SU-DHL-6 (cell line): ENCODE results near the gene ELP1.

Source experiments
- H2AFZ ChIP-seq: fragments of 200-600 bp; sonication (generic); 2 replicates; pipeline ENCODE4 v1.6.1; 2014; ENCODE audit warnings: low read depth, mild to moderate bottlenecking, moderate library complexity, mixed read lengths, antibody characterized with exemption, low read length; ENCODE audit not compliant: severe bottlenecking
- H3F3A ChIP-seq: fragments of 200-600 bp; shearing (Covaris generic); 2 replicates; pipeline ENCODE4 v1.6.0; 2016; ENCODE audit warnings: antibody characterized with exemption, mild to moderate bottlenecking; ENCODE audit not compliant: insufficient read depth
- H3K27ac ChIP-seq: fragments of 200-600 bp; sonication (generic); 2 replicates; pipeline ENCODE4 v1.5.1; 2016; ENCODE audit warnings: low read depth, mild to moderate bottlenecking, low read length, moderate library complexity, mixed read lengths
- H3K27me3 ChIP-seq: fragments of 200-600 bp; sonication (generic), shearing (Covaris generic); 2 replicates; pipeline ENCODE4 v1.6.0; 2014; ENCODE audit warnings: mild to moderate bottlenecking, low read length
- H3K36me3 ChIP-seq: fragments of 200-600 bp; sonication (generic); 2 replicates; pipeline ENCODE4 v1.6.1; 2014; ENCODE audit warnings: mild to moderate bottlenecking, low read length, mixed read lengths
- H3K4me2 ChIP-seq: fragments of 300-600, 200-600 bp; shearing (Covaris generic), sonication (generic); 2 replicates; pipeline ENCODE4 v1.6.0; 2014; ENCODE audit warnings: low read length, low read depth, mild to moderate bottlenecking; ENCODE audit not compliant: poor library complexity, severe bottlenecking
- H3K4me3 ChIP-seq: fragments of 200-600 bp; sonication (generic); 2 replicates; pipeline ENCODE4 v1.5.1; 2014; ENCODE audit warnings: antibody characterized with exemption, low read length, mild to moderate bottlenecking, mixed read lengths; ENCODE audit not compliant: insufficient read depth, poor library complexity, severe bottlenecking
- H3K79me2 ChIP-seq: fragments of 200-600 bp; sonication (generic); 2 replicates; pipeline ENCODE4 v1.6.1; 2014; ENCODE audit warnings: mild to moderate bottlenecking, low read length, moderate library complexity; ENCODE audit not compliant: insufficient read depth
- H3K9ac ChIP-seq: fragments of 200-600 bp; sonication (generic); 2 replicates; pipeline ENCODE4 v1.7.0; 2014; ENCODE audit warnings: mild to moderate bottlenecking, low read length
- H3K9me2 ChIP-seq: fragments of 200-600 bp; sonication (generic); replicated peaks from 2 replicates; pipeline ENCODE4 v1.6.1; 2014; ENCODE audit warnings: low read length; ENCODE audit not compliant: insufficient read depth
- H3K9me3 ChIP-seq: fragments of 200-600 bp; sonication (generic); 2 replicates; pipeline ENCODE4 v1.6.1; 2014; ENCODE audit warnings: low read length, mixed read lengths; ENCODE audit not compliant: insufficient read depth
- H4K20me1 ChIP-seq: fragments of 200-600 bp; sonication (generic); 2 replicates; pipeline ENCODE4 v1.6.1; 2014; ENCODE audit warnings: low read depth, mild to moderate bottlenecking, antibody characterized with exemption, low read length, moderate library complexity, mixed read lengths
- EZH2phosphoT487 ChIP-seq: fragments of 200-600 bp; sonication (generic), shearing (Covaris generic); conservative IDR thresholded peaks from 2 replicates; pipeline ENCODE4 v1.6.1; 2018; ENCODE audit warnings: mild to moderate bottlenecking, antibody characterized with exemption, low read length, moderate library complexity, mixed read lengths
- TF ChIP-seq, protein P1 (sequence below): fragments of 200-600 bp; sonication (generic); IDR thresholded peaks from one replicate; pipeline ENCODE4 v1.5.1; 2017; ENCODE audit warnings: antibody characterized with exemption, mild to moderate bottlenecking, low read length, moderate library complexity; ENCODE audit not compliant: insufficient read depth, poor library complexity, severe bottlenecking

Gene ELP1

DNA sequence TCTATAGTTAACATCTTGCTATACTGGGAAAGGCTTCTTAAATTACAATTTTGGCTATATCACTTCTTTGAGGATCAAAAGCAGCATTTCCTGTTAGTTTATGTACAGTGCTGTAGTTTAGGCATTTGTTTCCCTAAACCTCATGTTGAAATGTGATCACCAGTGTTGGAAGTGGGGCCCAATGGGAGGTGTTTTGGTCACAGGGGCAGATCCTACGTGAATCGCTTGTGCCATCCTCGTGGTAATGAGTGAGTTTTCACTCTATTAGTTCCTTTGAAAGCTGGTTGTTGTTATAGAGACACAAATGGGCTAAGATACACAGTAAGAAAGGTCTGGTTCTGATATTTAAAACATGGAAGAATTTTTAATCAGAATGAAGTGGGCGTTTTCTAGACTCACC, 66.1 kb downstream of the ELP1 start:
- TF ChIP-seq, protein P1, sequence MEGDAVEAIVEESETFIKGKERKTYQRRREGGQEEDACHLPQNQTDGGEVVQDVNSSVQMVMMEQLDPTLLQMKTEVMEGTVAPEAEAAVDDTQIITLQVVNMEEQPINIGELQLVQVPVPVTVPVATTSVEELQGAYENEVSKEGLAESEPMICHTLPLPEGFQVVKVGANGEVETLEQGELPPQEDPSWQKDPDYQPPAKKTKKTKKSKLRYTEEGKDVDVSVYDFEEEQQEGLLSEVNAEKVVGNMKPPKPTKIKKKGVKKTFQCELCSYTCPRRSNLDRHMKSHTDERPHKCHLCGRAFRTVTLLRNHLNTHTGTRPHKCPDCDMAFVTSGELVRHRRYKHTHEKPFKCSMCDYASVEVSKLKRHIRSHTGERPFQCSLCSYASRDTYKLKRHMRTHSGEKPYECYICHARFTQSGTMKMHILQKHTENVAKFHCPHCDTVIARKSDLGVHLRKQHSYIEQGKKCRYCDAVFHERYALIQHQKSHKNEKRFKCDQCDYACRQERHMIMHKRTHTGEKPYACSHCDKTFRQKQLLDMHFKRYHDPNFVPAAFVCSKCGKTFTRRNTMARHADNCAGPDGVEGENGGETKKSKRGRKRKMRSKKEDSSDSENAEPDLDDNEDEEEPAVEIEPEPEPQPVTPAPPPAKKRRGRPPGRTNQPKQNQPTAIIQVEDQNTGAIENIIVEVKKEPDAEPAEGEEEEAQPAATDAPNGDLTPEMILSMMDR, result no peak
- no peak for TF ChIP-seq EZH2phosphoT487
- Histone ChIP-seq H3K9ac (no peak overlapping the region), H3F3A (no peaks in the 10 kb centered on the region), H3K27me3 (no peaks in the 10 kb centered on the region), H3K9me2 (no peaks in the 10 kb centered on the region), H3K79me2 (no peaks in the 10 kb centered on the region), H2AFZ (no peak overlapping the region), H3K4me3 (no peak overlapping the region), H3K9me3 (no peaks in the 10 kb centered on the region), H3K4me2 (no peak overlapping the region), H4K20me1 (no peaks in the 10 kb centered on the region), H3K27ac (no peak overlapping the region), H3K36me3 (no peaks in the 10 kb centered on the region; the same call in none of the 2 replicates)

DNA sequence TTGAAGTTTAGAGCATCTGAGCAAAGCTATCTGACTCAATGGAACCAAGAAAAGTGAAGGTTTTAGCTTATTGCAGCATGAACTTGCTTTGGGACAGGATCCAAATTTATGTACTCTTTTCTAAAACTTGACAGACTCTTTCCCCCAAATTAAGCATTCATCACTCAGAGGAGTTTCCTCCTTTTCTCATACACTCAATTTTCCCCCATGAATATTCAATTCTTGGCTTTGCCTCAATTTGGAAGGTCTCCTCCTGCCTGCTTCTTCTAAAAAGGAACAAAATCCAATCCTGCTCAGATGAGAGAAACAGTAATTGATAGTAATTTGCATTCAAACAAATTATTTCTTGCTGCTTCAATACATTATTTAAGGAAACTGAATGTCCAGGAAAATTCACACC, 66.8 kb downstream of the ELP1 start:
- H3K9me3 ChIP-seq, result no peaks in the 10 kb centered on the region
- H3F3A ChIP-seq, result no peaks in the 10 kb centered on the region
- H4K20me1 ChIP-seq, result no peaks in the 10 kb centered on the region
- H3K9ac ChIP-seq, result no peak overlapping the region
- no peak overlapping the region for H3K4me2 ChIP-seq
- TF ChIP-seq, protein P1, result no peak
- TF ChIP-seq EZH2phosphoT487, result no peak
- no peak overlapping the region for H2AFZ ChIP-seq
- H3K27ac ChIP-seq, result no peak overlapping the region
- H3K9me2 ChIP-seq, result no peaks in the 10 kb centered on the region
- no peaks in the 10 kb centered on the region; the same call in 1 of the 2 replicates for H3K36me3 ChIP-seq
- H3K27me3 ChIP-seq, result no peaks in the 10 kb centered on the region
- no peak overlapping the region for H3K4me3 ChIP-seq
- H3K79me2 ChIP-seq, result no peaks in the 10 kb centered on the region

DNA sequence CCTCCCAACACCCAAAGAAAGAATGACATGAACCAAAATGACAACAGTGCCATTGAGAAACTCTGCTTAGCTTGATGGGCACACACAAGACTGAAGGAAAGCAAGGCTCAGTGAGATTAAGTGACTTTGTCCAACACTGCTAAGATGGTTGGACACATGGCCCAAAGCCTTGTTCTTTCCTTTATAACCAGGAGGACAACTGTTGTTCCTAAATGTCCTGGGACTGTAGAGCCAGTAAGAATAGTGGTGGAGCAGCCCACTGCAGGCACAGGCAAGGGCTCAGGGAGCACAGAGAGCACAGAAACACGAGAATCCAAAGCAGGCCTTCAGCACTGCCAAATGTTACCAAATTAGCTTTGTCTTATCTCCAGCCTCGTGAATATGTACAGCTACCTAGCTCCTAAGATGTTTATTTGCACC, 67.9 kb downstream of the ELP1 start:
- Histone ChIP-seq H3K4me2 (no peak overlapping the region), H4K20me1 (no peaks in the 10 kb centered on the region), H3K4me3 (no peak overlapping the region), H3K27me3 (no peaks in the 10 kb centered on the region), H3F3A (no peaks in the 10 kb centered on the region), H3K27ac (no peak overlapping the region), H3K36me3 (no peaks in the 10 kb centered on the region), H3K9ac (no peak overlapping the region), H2AFZ (no peak overlapping the region), H3K9me2 (no peaks in the 10 kb centered on the region), H3K9me3 (no peaks in the 10 kb centered on the region), H3K79me2 (no peaks in the 10 kb centered on the region)
- TF ChIP-seq, protein P1, result no peak
- TF ChIP-seq EZH2phosphoT487, result no peak
